HT1080 (cell line): ENCODE results near the gene U2AF2. TPM values are rescaled to one million over a fixed set of nuclear protein-coding genes. Genes with fewer than 3 reads are reported as not detected.

ENCODE experiments used
- DNase-seq: peaks from one replicate; pipeline ENCODE4 v3.0.0-alpha.2; 2015; ENCODE audit warnings: low read depth
- total RNA-seq: library from RNA; depleted of rRNA; stranded (reverse); fragments of >200 nt; shearing (Covaris generic); gene quantifications from 2 replicates; pipeline ENCODE4 v1.2.3, GENCODE V29; 2014

U2AF2 gene
- total RNA-seq, 1 experiment from 2014 or later: 352 TPM

DNA sequence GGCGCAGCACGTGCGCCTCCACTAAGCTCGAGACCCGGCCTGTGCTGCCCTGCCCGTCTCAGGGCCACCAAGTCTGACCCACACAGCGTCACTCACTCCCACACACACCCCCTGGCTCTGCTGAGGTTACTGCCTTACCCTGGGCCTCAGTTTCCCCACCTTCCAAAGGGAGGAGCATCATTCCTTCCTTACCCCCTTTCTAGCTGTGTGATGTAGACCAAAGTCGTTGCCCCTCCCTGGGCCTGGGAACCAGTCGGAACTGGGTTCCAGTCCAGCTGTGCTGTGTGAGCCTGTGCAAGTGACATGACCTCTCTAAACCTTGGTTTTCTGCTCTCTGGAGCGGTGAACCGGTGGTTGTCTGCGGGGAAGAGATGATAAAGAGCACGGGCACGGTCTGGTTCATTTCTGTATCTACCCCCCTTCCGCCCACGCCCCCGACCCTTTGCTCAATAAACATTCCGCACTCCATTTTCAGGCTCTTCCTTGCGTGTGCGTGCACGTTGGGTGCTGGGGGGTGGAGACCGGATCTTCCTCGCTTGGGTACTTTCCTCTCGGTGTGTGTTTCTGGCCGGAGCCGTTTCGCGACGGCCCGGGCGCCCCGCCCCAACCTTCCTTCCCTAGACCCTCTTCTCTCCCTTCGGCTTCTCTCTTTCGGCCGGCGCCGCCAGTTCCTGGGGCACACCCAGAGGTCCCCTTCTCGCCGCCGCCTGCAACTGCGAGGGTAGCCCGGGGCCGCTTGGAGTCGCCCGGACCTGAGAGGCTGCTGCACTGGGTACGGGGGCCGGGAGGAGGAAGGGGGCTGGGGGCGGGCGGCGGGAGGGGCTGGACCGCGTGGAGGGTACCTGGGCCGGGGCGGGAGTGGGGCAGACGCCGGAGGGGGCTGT lies 11.6 kb upstream of the U2AF2 start, which contains the start of gene ZNF581:
TSS of gene ZNF581 (plus strand) at position 647 of the 884 bp plus-strand sequence. CDS start 923 bp downstream, outside the sequence.
- DNase-seq: peak; percentile 80

DNA sequence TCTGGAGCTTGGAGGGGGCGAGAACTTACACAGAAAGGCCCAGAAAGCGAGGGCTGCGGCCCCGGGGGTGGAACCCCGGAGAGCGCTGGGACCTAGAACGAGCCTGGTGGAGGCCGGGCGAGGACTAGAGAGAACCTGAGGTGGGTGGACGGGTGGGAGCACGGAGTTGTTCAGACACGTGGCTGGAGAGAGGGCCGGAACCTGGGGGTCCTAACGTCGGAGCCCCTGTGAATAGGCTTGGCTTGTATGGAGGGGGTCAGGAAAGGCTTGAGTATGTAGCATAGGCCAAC lies 11.0 kb upstream of the U2AF2 start:
- DNase-seq: no peak

DNA sequence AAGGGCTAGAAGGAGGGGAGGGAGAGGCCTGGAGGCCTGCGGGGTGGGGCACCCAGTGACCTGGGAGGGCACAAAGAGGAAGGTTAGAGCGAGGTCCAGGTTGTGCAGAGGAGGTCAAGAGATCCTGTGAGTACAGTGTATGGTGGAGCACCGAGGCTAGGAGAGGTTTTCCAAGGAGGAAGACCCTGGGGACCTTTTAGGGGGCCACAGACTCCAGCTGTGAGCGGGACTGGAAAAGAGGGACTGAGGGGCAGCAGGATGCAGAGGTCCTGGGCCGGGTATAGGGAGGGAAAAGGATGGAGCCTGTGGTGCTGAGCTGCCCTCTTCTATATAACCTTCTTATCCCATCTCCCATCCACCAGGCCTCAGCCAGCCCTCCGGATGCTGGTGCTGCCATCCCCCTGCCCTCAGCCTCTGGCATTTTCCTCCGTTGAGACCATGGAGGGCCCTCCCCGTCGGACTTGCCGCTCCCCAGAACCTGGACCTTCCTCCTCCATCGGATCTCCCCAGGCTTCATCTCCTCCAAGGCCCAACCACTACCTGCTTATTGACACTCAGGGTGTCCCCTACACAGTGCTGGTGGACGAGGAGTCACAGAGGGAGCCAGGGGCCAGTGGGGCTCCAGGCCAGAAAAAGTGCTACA lies 10.5 kb upstream of the U2AF2 start:
- no peak for DNase-seq

DNA sequence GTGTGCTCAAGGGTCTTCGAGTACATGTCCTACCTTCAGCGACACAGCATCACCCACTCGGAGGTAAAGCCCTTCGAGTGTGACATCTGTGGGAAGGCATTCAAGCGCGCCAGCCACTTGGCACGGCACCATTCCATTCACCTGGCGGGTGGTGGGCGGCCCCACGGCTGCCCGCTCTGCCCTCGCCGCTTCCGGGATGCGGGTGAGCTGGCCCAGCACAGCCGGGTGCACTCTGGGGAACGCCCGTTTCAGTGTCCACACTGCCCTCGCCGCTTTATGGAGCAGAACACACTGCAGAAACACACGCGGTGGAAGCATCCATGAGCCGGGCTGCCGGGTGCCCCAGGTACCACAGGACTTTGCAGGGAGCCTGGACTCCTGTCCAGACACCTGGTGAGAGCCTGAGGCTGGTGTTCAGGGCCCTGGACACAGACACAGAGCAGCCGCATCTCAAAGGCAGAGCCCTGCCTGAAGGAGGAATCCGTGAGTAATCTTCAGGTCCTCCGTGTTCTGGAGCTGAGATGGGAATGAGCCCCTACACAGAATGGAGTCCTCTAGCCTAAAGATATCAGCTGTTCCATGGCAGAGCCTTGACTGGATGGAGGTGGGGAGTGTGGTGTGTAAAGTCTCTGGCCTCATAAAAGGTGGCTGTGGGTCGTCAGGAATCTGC lies 9.9 kb upstream of the U2AF2 start:
- DNase-seq: no peak

DNA sequence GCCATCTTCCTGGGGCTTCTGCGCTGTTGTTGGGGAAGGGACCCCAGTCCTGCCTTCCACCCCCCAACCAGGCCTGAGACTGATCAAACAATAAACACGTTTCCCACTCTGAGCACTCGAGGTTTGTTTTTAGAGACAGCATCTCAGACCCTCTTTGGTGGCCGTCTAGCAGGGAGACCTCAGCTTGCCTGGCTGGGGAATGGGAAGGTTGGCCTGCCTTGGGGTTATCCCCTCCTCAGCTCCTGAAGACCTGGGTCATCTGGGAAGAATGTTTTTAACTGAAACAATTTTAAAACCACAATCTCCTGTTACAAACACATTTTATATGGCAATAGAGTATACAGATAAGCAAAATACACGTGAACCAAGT lies 9.3 kb upstream of the U2AF2 start:
- DNase-seq: no peak

DNA sequence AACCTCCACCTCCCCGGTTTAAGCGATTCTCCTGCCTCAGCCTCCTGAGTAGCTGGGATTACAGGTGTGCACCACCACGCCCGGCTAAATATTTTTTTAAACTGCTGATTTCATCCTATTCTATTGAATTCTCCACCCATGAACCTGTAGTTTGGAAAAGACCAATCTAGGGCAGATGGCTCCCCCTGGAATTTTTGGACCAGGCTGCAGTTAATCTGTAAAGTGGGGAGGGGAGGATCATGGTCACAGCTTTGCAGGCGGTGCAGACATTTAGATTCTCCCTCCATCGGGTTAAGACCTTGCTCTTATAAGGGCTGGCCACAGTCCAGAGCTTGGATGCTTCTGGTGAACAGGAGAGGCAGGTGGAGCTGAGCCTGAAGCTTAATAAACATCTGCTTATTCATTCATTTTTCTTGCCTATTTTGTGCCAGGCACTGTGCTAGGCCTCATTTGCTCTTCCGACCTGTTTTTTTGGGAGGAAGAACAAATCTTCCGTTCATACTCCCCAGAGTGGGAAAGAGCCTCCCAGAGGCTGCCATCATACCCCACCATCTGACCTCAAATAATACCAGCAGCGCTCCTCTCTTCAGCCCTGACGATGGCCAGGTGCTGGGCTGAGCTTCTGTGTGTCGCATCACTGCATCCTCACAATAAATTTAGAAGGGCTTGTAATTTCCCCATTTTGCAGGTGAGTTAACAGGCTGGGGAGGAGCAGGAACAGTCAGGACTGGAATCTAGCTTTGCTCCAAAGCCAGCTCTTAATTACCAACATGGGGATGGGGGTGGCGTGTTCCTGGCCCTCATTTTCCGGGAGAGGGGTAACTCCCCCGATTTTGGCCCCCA lies 7.7 kb upstream of the U2AF2 start:
- no peak for DNase-seq

DNA sequence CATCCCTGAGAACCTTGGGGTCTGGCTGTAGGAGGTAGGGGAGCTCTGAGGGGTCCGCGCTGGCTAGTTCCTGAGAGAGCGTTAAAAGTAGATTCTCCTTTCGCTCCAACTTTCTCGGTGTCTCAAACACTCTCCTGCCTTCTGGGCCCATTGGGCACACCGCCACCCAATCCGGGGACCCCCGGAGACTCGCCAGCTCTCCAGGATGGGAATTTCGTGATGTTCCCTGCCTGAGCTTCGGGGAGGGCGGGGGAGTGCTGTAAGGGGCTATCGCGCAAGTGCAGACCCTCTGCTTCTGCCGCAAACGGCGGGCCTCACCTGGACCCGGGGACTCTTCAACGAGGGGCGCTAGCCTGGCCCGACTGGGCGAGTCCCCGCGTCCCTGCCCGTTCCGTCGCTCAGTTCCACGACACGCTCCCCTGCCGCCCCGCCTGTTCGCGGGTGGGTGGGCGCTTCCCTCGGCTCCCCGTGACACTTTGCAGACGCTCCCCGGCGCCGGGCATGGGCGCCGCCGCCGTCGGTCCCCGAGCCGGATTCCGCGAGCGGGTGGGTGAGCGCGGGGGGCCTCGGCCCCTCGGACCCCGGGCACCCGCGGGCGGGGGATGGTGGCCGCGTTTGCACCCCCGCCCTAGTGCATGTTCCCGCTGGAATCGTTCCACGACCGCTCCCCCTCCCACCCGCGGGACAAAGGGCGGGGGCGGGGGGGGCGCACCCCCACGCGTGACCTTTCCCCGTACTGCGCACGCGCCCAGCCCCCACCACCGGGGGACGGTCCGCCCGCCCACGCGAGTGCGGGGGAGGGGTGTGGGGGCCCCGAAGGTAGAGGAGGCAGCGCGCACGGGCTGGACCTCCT lies 6.9 kb upstream of the U2AF2 start, which contains the start of gene CCDC106:
TSS of gene CCDC106 (plus strand) at position 481 of the 853 bp plus-strand sequence. CDS start 835 bp downstream, outside the sequence.
- DNase-seq: peak; percentile 61

DNA sequence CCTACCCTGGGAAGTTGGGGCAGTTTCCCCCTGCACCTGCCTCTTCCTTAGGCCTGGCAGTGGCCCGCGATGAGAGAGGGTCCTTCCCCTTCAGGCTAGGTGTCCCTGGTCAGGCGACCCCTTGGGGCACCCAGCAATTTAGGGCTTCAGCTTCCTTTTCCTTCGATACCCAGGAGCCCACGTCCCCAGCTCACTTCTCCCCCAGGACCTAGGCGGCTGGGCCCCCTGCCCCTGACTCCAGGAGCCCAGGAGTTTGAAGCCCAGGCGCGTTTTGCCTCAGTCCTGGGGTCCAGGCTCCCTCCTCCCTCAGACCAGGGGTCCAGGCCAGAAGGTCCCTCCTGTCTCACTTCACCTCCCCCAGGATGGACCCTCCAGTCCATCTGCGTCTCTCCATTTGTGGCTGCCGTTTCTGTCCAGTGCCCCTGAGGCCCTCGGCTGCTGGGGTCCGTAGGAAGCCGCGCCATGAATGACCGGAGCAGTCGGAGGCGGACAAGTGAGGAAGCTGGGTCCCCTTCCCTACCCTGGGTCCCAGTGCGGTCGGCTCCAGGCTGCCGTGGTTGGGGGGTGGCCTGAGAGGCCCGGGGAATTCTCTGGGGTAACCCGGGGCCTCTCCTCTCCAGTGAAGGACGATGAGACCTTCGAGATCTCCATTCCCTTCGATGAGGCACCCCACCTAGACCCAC lies 6.1 kb upstream of the U2AF2 start:
- DNase-seq: no peak

DNA sequence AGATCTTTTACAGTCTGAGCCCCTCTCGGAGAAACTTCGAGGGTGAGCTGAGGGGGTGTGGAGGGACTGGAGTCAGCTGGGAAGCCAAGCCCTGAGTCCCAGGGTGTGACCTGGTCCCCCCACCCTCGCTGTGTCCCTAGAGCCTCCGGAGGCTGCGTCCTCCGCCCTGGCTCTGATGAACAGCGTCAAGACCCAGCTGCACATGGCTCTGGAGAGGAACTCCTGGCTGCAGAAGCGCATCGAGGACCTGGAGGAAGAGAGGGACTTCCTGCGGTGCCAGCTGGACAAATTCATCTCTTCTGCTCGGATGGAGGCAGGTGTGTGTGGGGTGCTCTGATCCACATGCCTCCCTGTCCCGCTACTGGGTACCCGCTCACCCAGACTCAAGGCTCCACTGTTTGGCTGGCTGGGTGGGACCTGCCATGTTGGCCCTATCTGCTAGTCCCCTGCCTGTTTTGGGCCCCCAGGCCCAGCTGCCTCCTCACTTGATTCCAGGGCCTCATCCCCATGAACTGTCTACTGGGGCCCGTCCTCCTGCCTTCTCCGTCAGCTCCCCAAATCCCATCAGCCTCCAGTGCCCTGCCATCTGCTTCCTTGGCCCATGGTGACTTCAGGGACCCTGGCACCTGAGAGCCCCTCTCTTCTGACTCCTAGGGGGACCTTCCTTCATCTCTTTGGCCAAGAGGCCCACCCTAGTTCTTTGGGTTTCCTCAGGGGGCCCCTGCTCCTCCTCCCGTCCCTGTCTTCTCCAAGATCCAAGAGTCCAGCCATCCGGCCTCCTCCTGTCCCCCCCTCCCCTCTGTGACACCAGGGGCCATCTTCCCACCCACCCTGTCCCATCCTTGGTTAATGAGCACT lies 5.3 kb upstream of the U2AF2 start:
- DNase-seq: no peak

DNA sequence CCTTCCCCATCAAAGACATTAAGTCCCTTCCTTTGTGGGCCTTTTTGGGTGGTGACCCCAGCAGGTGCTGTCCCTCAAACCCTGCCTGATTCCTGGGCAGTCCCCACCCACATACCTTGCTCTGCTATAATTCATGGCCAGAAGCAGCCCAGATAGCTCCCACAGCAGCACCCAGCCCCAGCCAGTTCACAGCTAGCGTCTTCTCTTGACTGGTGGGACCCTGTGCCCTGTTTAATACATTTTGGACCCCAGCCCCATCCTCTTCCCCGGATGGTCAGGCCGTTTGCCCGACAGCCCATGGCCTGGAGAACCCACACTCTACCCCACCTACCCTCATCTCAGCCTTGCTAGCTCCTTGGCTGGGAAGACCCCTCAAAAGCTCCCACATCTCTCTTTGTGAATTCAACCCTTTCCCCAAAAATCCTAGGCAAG lies 4.7 kb upstream of the U2AF2 start:
- DNase-seq: no peak

DNA sequence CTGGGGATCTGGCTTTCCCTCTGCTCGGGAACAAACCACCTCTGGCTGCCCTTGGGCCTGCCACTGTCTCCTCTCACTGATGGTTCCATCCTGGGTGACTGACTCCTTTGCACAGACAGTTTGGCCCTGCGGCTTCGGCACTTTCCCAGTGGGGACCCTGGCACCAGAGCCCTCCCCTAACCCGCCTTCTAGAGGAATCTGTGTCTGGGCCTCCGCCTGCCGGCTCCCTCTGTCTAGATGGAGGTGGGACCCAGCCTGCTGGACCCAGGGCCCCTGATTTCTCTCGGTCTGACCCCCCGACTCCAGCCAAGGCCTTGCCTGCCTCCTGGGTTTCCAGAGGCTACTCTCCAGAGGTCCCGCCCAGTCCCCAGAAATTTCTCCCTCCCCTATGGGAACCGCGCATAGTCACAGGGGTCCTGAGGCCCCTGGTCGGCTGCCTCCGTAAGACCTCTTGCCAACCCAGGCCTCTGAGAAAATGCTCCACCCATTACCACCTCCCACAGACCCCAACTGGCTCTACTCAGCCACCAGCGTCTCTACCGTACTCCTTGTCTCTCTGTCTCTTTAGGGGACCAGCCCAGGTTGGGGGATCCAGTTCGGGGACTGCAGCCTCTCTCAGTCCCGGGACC lies 4.1 kb upstream of the U2AF2 start:
- no peak for DNase-seq

DNA sequence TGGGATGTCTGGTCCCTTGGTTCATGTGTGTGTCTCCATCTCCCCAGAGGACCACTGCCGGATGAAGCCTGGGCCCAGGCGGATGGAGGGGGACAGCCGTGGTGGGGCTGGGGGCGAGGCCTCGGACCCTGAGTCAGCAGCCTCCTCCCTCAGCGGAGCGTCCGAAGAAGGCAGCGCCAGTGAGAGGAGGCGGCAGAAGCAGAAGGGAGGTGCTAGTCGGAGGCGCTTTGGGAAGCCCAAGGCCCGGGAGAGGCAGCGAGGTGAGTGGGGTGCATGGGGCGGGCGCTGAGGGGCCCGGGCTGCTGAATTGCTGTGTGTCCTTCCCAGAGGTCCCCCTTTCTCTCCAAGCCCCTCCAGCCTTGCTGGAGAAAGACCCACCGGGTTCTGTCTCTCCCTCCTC lies 3.6 kb upstream of the U2AF2 start:
- no peak for DNase-seq

DNA sequence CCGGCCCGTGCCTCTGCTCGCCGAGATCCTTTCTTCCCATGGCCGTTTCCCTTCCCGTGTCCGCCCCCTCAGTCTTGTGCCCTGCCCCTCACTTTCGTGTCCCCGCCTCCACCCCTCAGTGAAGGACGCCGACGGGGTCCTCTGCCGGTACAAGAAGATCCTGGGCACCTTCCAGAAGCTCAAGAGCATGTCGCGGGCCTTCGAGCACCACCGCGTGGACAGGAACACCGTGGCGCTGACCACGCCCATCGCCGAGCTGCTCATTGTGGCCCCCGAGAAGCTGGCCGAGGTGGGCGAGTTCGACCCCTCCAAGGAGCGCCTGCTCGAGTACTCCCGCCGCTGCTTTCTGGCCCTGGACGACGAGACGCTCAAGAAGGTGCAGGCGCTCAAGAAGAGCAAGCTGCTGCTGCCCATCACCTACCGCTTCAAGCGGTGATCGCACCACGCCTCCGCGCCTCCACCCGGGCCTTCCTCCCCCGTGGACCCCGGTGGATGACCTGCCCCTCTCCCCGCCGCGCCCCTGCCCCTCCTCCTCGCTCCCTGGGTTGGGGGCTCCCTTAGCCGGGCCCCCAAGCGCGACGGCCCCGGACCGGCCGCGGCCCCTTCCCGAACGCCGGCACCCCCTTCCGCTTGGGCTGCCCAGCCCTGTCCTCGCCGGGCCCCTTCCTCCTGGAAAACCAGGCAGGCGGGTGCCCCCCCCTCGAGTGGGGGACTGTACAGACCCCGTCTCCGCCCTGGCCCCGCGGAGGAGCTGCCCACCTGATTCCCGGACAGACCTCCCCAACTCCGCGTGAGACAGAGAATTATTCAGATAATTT lies 2.3 kb upstream of the U2AF2 start:
- no peak for DNase-seq

DNA sequence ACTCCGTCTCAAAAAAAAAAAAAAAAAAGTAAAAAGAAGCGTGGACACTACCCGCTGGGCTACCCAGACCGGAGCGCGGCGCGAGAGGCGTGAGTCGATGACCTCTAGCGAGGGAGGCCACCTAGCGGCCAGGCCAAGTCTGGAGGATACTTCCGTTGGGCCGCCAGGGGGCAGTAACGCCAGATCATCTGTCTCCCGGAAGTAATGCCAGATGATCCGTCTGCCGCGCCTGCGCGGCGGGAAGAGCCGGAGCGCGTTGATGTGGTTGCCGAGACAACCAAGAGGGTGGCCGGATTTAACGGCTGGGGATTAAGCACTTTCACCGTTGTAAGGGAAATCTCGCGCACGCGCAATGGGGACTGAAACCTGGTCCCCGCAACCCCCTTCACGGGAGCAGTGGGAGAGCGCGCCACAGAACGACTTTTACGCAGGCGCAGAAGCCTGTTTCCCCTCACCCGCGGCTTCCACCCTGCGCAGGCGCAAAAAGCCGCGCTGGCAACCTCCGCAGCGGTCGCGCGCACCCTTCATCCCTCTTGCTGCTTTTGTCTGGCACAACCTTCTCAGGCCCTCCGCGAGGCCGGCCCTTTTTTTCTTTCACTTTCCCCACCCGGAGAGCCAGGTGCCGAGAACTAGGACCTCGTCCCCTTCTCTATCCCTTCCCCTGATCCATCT lies 1.0 kb upstream of the U2AF2 start:
- DNase-seq: peak; percentile 98

DNA sequence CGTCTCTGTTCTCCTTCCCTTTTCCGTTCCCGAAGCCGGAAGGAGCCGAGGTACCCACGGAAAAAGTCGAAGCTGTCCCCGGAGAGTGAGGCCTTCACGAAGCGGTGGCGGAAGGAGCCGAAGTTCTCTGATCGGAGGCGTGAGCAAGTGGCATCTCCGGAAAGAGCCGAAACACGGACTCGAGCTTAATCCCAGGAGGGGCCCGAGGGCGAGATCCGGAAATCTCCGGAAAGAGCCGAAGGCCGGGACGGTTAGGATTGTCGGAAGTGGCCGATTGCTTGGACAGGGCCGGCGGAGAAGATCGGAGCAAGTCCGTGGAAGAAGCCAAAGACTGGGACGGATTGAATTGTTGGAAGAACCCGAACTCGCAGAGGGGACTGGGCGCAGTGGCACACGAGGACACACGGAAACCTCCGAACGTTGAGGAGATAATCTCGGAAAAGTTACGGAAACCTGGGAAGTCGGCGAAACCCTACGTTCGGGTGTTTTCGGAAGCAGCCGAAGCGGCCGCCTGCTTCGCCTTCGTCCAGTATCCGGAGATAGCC lies 440 bp upstream of the U2AF2 start:
- peak; percentile 98 for DNase-seq

DNA sequence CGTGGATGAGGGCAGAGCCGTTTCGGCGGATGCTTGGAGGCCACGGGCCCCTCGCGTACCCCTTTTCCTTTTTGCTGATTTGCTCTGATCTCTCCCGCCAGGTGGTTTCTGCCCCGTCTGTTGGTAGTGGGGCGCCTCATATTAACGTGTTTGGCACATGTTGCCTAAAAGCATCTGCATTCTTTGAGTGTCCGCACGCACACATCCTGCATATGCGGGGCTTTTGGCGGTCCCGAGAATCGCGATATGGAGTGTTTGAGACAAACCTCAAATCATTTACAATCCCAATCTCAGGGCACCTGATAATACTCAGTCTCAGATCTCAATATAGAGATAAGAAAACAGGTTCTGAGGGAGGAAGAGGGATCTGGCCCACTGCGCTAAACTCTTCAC lies 809 bp downstream of the U2AF2 start:
- DNase-seq: no peak

DNA sequence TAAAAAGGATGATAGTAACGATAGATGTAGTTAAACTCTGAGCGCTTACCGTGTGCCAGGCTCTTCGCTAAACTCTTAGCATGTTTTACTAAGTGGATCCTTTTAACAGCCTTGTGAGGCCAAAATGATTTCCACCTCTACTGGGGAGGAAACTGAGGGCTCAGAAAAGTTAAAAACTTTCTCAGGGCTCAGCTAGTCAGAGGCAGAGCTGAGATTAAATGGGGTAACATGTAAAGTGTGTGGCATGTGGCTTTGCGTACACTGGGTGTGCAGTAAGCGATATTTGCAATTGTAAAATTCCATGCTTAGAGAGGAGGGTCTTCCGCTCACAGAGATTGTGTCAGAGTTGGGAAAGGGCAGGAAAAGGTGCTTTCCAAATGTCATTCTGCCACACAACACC lies 1.7 kb downstream of the U2AF2 start:
- DNase-seq: no peak
